Measurements from ENCODE around the gene LRRC14B. TPM values are rescaled to one million over a fixed set of nuclear protein-coding genes. Genes with fewer than 3 reads are reported as not detected.
"Not testable (repeated sequence)": the region's sequence is repeated elsewhere in the genome, so short reads cannot be mapped to it uniquely, and the experiment has no call there.

The LRRC14B gene
- total and polyA plus RNA-seq, 2 experiments from 2014 or later: not detected

GRCh38 chr5:245717-246116, 54.4 kb downstream of the LRRC14B start:
- Mint-ChIP-seq H3K36me3 (ENCODE audit: low read depth) (peaks cover 86% of the 10 kb centered on the region), H3K9me3 (peaks cover 40% of the 10 kb centered on the region)

More at GRCh38 chr5:245717-246116, 54.4 kb downstream of the LRRC14B start:
- H4K20me1 ChIP-seq (replicated peaks; ENCODE audit: insufficient read depth); H3K27me3 ChIP-seq (ENCODE audit: insufficient read depth); H3K4me1 Mint-ChIP-seq; H3K27me3 Mint-ChIP-seq (ENCODE audit: insufficient read depth, low read depth, poor library complexity); H3K27ac ChIP-seq (ENCODE audit: low read depth); H3K4me2 ChIP-seq; H2AFZ ChIP-seq; H3K9me2 ChIP-seq (ENCODE audit: insufficient read depth); H3F3A ChIP-seq (replicated peaks; ENCODE audit: low read depth); H3K4me3 Mint-ChIP-seq; H3K4me3 ChIP-seq; DNase-seq (ENCODE audit: low spot score); H3K79me2 ChIP-seq (replicated peaks; ENCODE audit: insufficient read depth); H3K4me1 ChIP-seq (ENCODE audit: insufficient read depth); ATAC-seq; H3K27ac Mint-ChIP-seq: not testable (repeated sequence)
- peaks cover 38% of the 10 kb centered on the region for H3K36me3 ChIP-seq (ENCODE audit: insufficient read depth)

Small RNA genes lying within 50 kb of the gene (small RNA-seq; reads per million reads assigned to genes)
- not detected for gene RF00019 (ENCODE audit: low replicate concordance)

Other genes with a start within 250 kb of the LRRC14B start
- 43.7 and 54.8 TPM in 2 replicates for gene PLEKHG4B, start 99.3 kb upstream of the LRRC14B start, total RNA-seq (2014; rRNA removed; shearing (Covaris generic))
- gene PLEKHG4B, start 99.3 kb upstream of the LRRC14B start, polyA plus RNA-seq (2016; fragmentation: Nextera tagmentation; extraction: Ambion mirVana): 33.5 and 34.2 TPM in 2 replicates
- 4.2 and 6.0 TPM in 2 replicates for gene CCDC127, start 26.7 kb downstream of the LRRC14B start, total RNA-seq (2014; rRNA removed; shearing (Covaris generic))
- gene CCDC127, start 26.7 kb downstream of the LRRC14B start, polyA plus RNA-seq (2016; fragmentation: Nextera tagmentation; extraction: Ambion mirVana): 7.2 and 7.3 TPM in 2 replicates
- 62.2 and 71.3 TPM in 2 replicates for gene SDHA, start 26.8 kb downstream of the LRRC14B start, total RNA-seq (2014; rRNA removed; shearing (Covaris generic))
- 69.3 and 70.6 TPM in 2 replicates for gene SDHA, start 26.8 kb downstream of the LRRC14B start, polyA plus RNA-seq (2016; fragmentation: Nextera tagmentation; extraction: Ambion mirVana)
- 80.6 and 80.9 TPM in 2 replicates for gene PDCD6, start 80.2 kb downstream of the LRRC14B start, total RNA-seq (2014; rRNA removed; shearing (Covaris generic))
- gene PDCD6, start 80.2 kb downstream of the LRRC14B start, polyA plus RNA-seq (2016; fragmentation: Nextera tagmentation; extraction: Ambion mirVana): 127 and 129 TPM in 2 replicates
- 0.97 and 1.8 TPM in 2 replicates for gene AHRR, start 130.2 kb downstream of the LRRC14B start, total RNA-seq (2014; rRNA removed; shearing (Covaris generic))
- 0.27 and 0.61 TPM in 2 replicates for gene AHRR, start 130.2 kb downstream of the LRRC14B start, polyA plus RNA-seq (2016; fragmentation: Nextera tagmentation; extraction: Ambion mirVana)

Data from GM23338 (cell line).